Kidney epithelial cell (primary cell): ENCODE measurements around the gene FFAR4. TPM values are rescaled to one million over a fixed set of nuclear protein-coding genes. Genes with fewer than 3 reads are reported as not detected.

Experiments
- DNase-seq: peaks from one replicate; pipeline ENCODE4 v3.0.0-alpha.2; 2010; ENCODE audit warnings: low read depth
- H3K27me3 ChIP-seq: 2 replicates; pipeline ENCODE4 v1.6.0; 2011; ENCODE audit warnings: low read length; ENCODE audit not compliant: control insufficient read depth, insufficient read depth
- H3K36me3 ChIP-seq: 2 replicates; pipeline ENCODE4 v1.5.1; 2011; ENCODE audit warnings: low read length; ENCODE audit not compliant: control insufficient read depth, insufficient read depth
- H3K4me3 ChIP-seq: 2 replicates; pipeline ENCODE4 v1.5.1; 2011; ENCODE audit warnings: low read depth, mild to moderate bottlenecking, control low read depth, low read length
- total RNA-seq: library from RNA; depleted of rRNA; stranded (reverse); fragments of >200 nt; gene quantifications from 2 replicates; pipeline ENCODE4 v1.2.3, GENCODE V29; 2015
- TF ChIP-seq, protein P1 (sequence below): IDR thresholded peaks from 2 replicates; pipeline ENCODE4 v1.5.1; 2011; ENCODE audit warnings: mild to moderate bottlenecking, moderate library complexity, low read length, control low read depth, inconsistent platforms; ENCODE audit not compliant: insufficient read depth, poor library complexity, severe bottlenecking

FFAR4 gene
- total RNA-seq, 1 donor from 2014 or later: not detected

DNA sequence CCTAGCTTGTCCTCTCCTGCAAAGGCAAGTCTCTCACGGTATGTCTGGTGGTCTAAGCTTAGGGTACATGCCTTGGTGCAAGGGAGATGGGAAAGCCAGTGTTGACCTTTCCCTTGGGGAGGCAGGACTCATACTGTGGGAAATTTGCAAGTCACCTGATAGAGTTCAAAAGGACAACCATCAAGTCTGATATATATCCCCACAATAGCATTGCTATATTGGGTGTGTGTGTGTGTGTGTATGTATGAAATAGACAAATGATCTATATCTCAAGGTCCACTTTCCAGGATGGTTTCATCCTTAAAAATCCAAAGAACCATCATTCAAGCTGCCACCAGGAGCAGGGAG lies 12.2 kb upstream of the FFAR4 start:
- TF ChIP-seq, protein P1, sequence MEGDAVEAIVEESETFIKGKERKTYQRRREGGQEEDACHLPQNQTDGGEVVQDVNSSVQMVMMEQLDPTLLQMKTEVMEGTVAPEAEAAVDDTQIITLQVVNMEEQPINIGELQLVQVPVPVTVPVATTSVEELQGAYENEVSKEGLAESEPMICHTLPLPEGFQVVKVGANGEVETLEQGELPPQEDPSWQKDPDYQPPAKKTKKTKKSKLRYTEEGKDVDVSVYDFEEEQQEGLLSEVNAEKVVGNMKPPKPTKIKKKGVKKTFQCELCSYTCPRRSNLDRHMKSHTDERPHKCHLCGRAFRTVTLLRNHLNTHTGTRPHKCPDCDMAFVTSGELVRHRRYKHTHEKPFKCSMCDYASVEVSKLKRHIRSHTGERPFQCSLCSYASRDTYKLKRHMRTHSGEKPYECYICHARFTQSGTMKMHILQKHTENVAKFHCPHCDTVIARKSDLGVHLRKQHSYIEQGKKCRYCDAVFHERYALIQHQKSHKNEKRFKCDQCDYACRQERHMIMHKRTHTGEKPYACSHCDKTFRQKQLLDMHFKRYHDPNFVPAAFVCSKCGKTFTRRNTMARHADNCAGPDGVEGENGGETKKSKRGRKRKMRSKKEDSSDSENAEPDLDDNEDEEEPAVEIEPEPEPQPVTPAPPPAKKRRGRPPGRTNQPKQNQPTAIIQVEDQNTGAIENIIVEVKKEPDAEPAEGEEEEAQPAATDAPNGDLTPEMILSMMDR: no peak
- peaks cover 4% of the 10 kb centered on the region for H3K27me3 ChIP-seq
- H3K36me3 ChIP-seq: no peaks in the 10 kb centered on the region
- H3K4me3 ChIP-seq: no peak overlapping the region
- no peak for DNase-seq

DNA sequence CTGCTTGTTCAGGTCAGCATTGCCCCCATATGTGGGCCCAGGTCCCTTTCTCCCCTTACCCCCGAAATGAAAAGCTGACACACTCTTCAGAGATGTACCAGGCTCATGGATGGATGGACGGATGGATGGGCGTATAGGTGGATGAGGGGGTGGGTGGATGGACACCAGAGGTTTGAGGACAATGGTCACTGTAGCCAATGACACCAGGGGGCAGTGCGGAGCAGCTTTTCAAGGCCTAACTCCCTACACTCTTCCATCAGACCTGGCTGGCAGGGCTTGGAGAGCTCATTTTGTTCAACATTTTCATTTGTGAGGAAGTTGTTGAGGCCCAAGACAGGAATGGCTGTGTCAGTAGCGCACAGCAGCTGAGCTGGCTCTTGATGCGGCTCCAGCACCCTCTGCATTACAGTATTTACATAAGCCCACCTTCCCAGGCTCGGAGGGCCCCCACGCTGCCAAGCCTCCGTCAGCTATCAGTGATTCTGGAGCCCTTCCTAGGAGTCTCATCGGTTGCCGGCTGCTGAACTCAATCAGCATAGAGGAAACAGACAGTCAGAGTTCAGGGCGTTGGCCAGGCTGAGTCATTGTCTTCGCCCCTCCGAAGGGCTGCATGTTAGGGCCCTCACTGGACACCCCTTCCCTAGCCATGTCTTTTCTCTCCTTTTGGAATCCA lies 11.6 kb upstream of the FFAR4 start:
- Histone ChIP-seq H3K36me3 (no peaks in the 10 kb centered on the region), H3K4me3 (no peak overlapping the region), H3K27me3 (peaks cover 4% of the 10 kb centered on the region)
- TF ChIP-seq, protein P1: peak; percentile 71
- no peak for DNase-seq

DNA sequence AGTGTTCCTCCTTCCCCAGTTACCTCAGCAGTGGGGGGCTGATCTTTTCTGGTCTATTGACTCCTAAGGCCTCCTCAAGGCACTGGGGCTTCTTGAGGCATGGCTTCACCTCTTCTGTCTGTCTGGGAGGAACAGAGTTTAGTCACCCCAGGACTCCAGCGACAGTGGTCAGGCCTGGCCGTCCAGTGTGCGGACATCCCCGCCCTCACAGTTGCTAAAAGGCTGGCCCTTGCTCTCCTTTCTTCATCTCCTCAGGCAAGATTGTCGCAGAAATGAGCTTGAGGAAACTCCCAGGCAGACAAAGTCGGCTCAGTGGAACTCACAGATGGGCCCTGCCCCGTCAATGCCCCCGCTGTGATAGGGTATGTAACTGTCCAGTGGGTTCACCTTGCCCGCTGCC lies 7.0 kb upstream of the FFAR4 start:
- no peak for DNase-seq
- TF ChIP-seq, protein P1: no peak
- peaks cover 4% of the 10 kb centered on the region for H3K27me3 ChIP-seq
- no peak overlapping the region for H3K4me3 ChIP-seq
- no peaks in the 10 kb centered on the region for H3K36me3 ChIP-seq

DNA sequence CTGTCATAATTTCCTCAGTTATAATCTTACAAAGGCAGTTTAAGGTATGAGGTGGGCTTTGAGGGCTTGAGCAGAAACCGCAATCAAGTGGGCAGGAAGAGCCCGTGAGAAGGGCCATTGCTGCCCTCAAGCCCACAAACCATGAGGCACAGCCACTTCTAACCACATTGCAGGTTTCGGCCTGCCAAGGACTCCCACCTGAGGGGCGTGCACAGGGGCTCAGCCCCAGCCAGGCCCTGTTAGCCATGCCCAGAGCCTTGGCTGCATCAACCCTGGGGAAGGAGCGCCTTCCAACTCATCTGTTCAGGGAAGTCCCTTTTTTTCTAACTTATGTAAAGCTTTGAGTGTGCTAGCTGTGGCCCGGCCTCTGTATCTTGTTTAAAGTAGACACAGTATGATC lies 5.9 kb upstream of the FFAR4 start:
- Histone ChIP-seq H3K36me3 (no peaks in the 10 kb centered on the region), H3K4me3 (no peak overlapping the region), H3K27me3 (peaks cover 4% of the 10 kb centered on the region)
- TF ChIP-seq, protein P1: no peak
- DNase-seq: no peak

DNA sequence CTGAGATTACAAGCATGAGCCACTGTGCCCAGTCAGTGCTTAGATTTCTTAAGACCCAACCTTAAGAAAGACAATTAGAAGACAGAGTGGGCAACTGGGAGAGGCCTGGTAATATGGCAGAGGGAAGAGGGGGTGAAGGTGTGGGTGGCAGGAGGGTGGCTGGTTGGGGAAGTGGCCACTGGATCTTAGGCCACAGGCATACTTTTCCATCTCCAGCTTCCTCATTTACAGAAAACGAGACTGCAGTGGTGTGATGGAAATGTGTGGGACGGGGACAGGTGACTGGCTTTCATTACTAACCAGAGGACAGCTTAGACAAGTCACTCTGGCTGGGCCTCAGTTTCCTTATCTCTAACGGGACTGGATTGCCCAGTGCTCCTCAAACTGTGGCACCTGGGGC lies 1.0 kb upstream of the FFAR4 start:
- H3K27me3 ChIP-seq: peaks cover 34% of the 10 kb centered on the region
- no peak for DNase-seq
- TF ChIP-seq, protein P1: no peak
- H3K4me3 ChIP-seq: no peak overlapping the region
- no peaks in the 10 kb centered on the region for H3K36me3 ChIP-seq
